K562 (cell line): ENCODE results near the gene SLC2A13. TPM values are rescaled to one million over a fixed set of nuclear protein-coding genes. Genes with fewer than 3 reads are reported as not detected.

ENCODE experiments used
- HSF4 ChIP-seq: fragments of 250-450 bp; sonication (Bioruptor Pico); IDR thresholded peaks from 2 replicates; pipeline ENCODE4 v2.1.2; 2022; ENCODE audit warnings: mild to moderate bottlenecking, moderate library complexity, borderline replicate concordance
- MBD2 ChIP-seq: sonication (generic); IDR thresholded peaks from 2 replicates; pipeline ENCODE4 v1.6.1; 2016; ENCODE audit warnings: low read depth, borderline replicate concordance
- NR2C2 ChIP-seq, 2 experiments: fragments of 200-800 bp in 1 of 2; sonication (Bioruptor generic) in 1 of 2; sonication (generic) in 1 of 2; formaldehyde crosslinking in 1 of 2; IDR thresholded peaks; 2 replicates each; pipeline versions ENCODE4 v1.6.1 to v1.8.0; 2016 to 2022; ENCODE audit warnings: mild to moderate bottlenecking in 1 of 2, missing compliant biosample characterization in 1 of 2, missing genetic modification characterization in 1 of 2, missing genetic modification reagents in 1 of 2
- ZC3H8 ChIP-seq: fragments of 450-650 bp; IDR thresholded peaks from 2 replicates; pipeline ENCODE4 v1.6.1; 2017
- polyA plus RNA-seq, 8 experiments: library from polyadenylated mRNA; depleted of rRNA in 4 of 8; stranded (reverse) in 5 of 8; unstranded in 3 of 8; fragments of >200 nt; fragmentation: Nextera tagmentation in 2 of 8; fragmentation: Illumina TruSeq in 1 of 8; extraction: Ambion mirVana in 2 of 8; extraction: Trizol in 1 of 8; gene quantifications; 2 replicates each; pipeline versions ENCODE4 v1.2.1 to v1.2.3, GENCODE V29; 2011 to 2014; ENCODE audit warnings: inconsistent platforms in 1 of 8, missing spikeins in 1 of 8
- total RNA-seq, 7 experiments: library from RNA; depleted of rRNA in 6 of 7; stranded (reverse); fragments of >200 nt in 6 of 7; fragmentation: Illumina TruSeq in 2 of 7; extraction: Trizol in 2 of 7; gene quantifications; 2 replicates each; pipeline versions ENCODE4 v1.2.1 to v1.2.3, GENCODE V29; 2011 to 2021; ENCODE audit warnings: low replicate concordance in 1 of 7
- TF ChIP-seq, protein P1 (sequence below): fragments of 250-450 bp; sonication (Bioruptor Pico); IDR thresholded peaks from 2 replicates; pipeline ENCODE4 v1.8.0; 2021; ENCODE audit warnings: moderate library complexity, mild to moderate bottlenecking, inconsistent platforms
- TF ChIP-seq, protein P2 (sequence below): sonication (generic); formaldehyde crosslinking; IDR thresholded peaks from 2 replicates; pipeline ENCODE4 v1.8.0; 2023; ENCODE audit warnings: mild to moderate bottlenecking, missing genetic modification reagents

SLC2A13 gene
- total and polyA plus RNA-seq, 9 of the 15 experiments (the other 6 are each of a cell fraction or from before 2014, with no cell fraction given), result 1.7 to 12.4 (median 9.0) TPM

GRCh38 chr12:40075458-40075857 is 30.4 kb downstream of the SLC2A13 start (continued):
- TF ChIP-seq, protein P1, sequence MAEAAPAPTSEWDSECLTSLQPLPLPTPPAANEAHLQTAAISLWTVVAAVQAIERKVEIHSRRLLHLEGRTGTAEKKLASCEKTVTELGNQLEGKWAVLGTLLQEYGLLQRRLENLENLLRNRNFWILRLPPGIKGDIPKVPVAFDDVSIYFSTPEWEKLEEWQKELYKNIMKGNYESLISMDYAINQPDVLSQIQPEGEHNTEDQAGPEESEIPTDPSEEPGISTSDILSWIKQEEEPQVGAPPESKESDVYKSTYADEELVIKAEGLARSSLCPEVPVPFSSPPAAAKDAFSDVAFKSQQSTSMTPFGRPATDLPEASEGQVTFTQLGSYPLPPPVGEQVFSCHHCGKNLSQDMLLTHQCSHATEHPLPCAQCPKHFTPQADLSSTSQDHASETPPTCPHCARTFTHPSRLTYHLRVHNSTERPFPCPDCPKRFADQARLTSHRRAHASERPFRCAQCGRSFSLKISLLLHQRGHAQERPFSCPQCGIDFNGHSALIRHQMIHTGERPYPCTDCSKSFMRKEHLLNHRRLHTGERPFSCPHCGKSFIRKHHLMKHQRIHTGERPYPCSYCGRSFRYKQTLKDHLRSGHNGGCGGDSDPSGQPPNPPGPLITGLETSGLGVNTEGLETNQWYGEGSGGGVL (CRISPR knock-in tag), result no peak
- TF ChIP-seq NR2C2 (CRISPR knock-in tag; IDR thresholded peaks at IDR 0.05), result no peak
- no peak for TF ChIP-seq NR2C2 (tag; IDR thresholded peaks at IDR 0.05)
- TF ChIP-seq HSF4 (CRISPR knock-in tag), result no peak
- no peak for TF ChIP-seq ZC3H8
- TF ChIP-seq, protein P2, sequence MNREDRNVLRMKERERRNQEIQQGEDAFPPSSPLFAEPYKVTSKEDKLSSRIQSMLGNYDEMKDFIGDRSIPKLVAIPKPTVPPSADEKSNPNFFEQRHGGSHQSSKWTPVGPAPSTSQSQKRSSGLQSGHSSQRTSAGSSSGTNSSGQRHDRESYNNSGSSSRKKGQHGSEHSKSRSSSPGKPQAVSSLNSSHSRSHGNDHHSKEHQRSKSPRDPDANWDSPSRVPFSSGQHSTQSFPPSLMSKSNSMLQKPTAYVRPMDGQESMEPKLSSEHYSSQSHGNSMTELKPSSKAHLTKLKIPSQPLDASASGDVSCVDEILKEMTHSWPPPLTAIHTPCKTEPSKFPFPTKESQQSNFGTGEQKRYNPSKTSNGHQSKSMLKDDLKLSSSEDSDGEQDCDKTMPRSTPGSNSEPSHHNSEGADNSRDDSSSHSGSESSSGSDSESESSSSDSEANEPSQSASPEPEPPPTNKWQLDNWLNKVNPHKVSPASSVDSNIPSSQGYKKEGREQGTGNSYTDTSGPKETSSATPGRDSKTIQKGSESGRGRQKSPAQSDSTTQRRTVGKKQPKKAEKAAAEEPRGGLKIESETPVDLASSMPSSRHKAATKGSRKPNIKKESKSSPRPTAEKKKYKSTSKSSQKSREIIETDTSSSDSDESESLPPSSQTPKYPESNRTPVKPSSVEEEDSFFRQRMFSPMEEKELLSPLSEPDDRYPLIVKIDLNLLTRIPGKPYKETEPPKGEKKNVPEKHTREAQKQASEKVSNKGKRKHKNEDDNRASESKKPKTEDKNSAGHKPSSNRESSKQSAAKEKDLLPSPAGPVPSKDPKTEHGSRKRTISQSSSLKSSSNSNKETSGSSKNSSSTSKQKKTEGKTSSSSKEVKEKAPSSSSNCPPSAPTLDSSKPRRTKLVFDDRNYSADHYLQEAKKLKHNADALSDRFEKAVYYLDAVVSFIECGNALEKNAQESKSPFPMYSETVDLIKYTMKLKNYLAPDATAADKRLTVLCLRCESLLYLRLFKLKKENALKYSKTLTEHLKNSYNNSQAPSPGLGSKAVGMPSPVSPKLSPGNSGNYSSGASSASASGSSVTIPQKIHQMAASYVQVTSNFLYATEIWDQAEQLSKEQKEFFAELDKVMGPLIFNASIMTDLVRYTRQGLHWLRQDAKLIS (CRISPR knock-in tag), result no peak
- TF ChIP-seq MBD2, result no peak
- TF ChIP-seq, all 486 proteins: peak for 0
